ENCODE measurements around the gene TANC1. TPM values are rescaled to one million over a fixed set of nuclear protein-coding genes. Genes with fewer than 3 reads are reported as not detected.

The TANC1 gene
- total RNA-seq, 1 experiment from 2014 or later: 18.6 TPM

GRCh38 chr2:158960193-158960592, 8.2 kb upstream of the TANC1 start:
- DNase-seq (ENCODE audit: low spot score): no peak

DNA sequence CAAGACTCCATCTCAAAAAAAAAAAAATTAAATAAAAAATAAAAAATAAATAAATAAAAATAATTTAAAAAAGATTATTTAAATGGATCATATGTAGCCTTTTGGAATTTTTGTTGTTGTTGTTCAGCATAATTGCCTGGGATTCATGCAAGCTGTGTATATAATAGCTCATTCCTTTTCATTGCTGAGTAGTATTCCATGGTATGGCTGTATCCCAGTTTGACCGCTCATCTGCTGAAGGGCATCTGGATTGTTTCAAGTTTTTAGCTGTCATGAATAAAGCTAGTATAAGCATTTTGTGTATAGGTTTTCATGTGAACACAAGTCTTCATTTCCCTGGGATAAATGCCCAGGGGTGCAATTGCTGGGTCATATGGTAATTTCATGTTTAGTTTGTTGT, 6.4 kb upstream of the TANC1 start:
- DNase-seq (ENCODE audit: low spot score): no peak

DNA sequence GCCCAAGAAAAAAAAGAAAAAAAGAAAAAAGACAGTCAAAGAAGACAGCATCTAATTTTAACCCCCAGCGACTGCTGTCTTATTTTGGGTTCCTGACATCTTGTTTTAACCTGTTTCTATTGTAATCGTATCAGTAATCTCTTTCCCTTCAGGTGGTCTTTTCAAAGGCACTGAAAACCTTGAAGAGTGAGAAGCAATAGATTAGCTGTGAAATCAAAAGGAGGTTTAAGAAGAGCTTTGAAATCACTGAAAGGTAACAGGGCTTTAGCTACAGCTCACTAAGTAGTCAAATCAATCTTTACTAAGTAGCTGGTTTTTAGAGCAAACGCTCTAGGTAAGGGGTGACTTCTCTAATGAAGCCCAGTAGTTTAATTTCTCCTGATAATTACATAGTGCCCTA, 5.4 kb upstream of the TANC1 start:
- DNase-seq (ENCODE audit: low spot score): no peak

- no peak for DNase-seq (ENCODE audit: low spot score)
Observed at GRCh38 chr2:158965107-158965506, 3.3 kb upstream of the TANC1 start.

GRCh38 chr2:158965641-158966040, 2.8 kb upstream of the TANC1 start:
- no peak for DNase-seq (ENCODE audit: low spot score)

GRCh38 chr2:158966312-158966711, 2.1 kb upstream of the TANC1 start:
- DNase-seq (ENCODE audit: low spot score): no peak

DNA sequence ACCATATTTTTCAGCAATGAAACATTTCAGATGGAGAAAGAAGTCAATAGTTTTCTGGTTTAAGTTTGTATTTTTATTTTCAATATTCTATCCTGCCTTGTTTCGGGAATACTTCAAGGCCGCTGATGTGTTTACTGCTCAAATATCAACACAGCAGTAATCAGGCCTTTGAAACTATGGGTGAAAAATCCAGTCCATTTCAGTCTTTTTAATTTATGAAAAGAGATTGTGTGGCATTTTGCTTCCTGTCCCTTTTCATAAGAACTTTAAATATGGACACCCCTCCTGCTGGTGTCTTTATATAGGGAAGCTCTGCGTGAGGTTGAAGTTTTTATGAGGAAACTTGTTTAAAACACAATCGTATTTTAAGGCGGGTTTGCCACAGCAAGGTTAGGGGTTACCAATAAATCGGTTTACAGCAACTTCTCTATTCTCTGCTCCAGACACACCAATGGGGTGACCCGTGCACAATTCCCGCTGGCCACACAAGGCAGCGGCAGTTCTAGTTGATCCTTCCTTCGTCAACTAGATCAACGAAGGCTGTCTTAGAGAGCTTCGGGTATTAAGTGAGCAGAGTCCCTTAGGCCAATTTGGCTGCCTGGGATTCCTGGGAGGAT, 1.2 kb upstream of the TANC1 start:
- no peak for DNase-seq (ENCODE audit: low spot score)

DNA sequence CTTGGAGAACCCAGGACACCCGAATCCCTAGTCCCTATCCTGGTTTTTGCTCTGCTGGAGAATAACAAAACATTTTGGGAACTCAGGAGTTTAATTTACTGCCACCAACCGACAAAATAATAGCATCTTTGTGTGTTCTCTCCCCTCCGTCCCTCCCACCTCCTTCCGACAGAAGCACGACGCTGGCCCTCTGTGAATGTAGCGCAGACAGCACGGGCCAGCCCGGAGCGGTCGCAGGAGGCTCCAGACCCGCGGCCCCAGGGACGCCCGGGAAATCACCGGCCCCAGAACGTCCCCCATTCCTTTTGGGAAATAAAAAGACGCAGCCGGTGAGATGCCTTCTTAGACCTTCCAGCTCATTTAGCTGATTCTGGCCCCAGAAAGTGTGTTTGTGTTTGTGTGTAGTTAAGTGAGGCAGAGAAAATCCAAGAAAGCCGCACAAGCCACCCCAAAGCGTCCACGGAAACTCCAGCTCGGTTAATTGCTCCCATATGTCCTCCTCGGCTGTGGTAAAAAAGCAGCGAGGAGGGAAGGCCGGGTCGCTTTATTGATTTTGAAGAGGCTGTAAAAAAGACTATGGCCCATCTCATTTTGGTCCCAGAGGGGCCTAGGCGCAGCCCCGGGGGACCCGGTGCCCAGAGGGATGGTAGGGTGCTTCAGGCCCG, 577 bp upstream of the TANC1 start:
- DNase-seq (ENCODE audit: low spot score): peak; percentile 73

DNA sequence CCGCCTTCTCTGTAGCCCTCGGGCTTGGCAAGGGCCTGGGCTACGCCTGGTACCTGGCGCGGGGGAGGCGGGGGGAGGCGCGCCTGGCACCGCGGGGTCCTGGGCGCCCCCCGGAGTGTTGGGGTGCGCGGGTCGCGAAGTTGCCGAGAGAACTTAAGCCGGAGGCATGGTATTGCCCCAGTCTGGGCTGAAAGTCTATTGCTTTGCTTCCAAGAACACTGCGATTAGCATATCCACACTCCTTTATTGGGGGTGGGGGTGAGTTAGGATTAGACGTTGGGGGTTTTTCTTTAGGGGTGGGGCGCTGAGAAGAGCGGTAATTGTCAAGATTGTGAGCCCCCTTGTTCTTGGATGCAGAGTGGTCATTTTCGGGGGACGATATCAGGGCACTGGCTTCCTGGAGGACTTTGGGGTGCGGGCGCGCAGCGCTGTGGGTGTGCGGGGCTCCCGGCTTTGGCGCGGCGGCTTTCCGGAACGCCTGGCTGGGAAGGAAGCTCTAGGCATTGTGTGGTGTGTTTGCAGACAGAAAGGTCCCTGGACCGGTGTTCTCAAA, 798 bp downstream of the TANC1 start:
- DNase-seq (ENCODE audit: low spot score): no peak

- peak; percentile 60 for DNase-seq (ENCODE audit: low spot score)
Observed at GRCh38 chr2:158969715-158970240, 1.3 kb downstream of the TANC1 start.

DNA sequence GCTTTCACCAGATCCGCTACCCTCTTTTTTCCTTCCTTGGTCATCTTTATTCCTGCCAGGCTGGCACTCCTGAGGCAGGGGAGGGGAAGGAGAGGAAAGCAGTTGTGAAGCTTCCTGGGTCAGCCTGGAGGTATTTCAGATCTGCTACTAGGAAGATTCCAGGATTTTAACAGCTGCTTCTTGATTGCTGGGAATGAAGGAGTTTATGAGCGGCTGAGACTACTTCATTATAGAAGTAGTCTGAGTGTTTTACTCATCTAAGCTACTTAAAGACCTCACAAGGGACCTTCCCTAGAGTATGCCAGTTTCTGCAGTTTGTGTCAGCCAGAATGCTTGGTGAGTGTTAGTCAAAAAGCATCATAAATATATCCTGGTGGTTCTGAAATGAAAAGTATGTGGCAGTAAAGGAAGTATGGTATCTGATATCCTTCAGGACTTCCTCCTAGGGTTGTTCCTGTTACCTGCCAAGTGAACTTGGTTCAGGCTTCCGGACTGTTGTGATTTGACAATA, 1.9 kb downstream of the TANC1 start:
- peak; percentile 53 for DNase-seq (ENCODE audit: low spot score)

DNA sequence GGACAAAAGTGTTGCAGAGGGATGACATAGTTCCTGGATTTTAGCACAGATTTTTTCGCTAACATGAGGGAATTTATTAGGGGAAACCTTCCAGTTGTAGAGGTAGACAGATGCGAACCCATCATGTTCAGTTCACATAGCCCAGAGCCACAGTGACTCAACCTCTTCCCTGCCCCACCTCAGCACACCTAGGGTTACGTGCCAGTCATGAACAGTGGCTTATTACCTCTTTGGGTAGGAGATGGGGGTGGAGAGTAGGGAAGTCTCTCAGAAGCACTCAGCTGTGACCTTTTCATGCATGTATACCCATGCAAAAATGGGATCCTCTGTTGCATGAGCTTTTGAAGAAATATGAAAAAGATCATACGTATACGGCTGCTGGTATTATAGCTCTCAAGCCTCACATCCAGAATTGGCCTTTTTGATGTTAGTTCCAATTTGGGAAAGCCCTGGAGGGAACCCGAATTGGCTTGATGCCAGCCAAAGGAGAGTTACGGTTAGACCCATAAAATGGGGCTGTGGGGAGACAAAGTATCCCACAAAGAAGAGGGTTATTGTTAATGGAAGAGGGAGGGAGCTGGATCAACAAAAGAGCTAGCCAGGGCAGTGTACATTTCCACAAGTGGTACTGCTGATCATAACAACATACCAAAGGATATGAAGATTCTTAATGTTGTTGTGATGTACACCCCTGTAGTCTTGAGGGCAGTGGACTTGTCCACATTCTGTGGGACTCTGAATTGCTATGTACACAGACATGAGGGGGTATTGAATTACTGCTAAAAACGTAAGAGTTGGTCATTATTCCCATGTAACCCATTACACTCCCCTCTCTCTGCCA, 4.9 kb downstream of the TANC1 start:
- peak; percentile 57 for DNase-seq (ENCODE audit: low spot score)

DNA sequence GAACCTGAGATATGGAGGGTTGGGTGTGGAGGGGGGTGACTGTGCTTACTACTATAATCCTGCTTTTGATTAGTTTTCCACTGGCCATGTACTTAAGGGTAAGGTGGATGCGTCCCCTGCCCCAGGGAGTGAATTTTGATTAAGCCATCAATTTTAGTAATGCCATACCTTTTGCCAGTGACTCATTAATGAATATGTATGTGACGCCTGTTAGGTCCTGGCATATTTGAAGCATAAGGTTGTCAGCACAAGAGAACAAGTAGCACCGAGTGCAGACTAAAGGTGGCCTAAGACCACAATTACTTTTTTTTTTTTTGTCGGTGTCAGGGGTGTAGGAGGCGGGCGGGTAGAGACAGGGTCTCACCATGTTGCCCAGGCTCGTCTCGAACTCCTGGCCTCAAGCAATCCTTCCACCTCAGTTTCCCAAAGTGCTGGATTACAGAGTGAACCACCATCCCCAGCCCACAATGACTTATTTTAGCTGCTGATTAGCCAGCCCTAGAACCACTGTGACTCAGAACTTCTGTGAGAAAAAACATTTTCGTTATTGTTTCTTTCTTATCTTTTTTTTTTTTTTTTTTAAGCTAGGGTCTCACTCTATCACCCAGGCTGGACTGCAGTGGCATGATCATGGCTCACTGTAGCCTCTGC, 7.0 kb downstream of the TANC1 start:
- DNase-seq (ENCODE audit: low spot score): no peak

DNA sequence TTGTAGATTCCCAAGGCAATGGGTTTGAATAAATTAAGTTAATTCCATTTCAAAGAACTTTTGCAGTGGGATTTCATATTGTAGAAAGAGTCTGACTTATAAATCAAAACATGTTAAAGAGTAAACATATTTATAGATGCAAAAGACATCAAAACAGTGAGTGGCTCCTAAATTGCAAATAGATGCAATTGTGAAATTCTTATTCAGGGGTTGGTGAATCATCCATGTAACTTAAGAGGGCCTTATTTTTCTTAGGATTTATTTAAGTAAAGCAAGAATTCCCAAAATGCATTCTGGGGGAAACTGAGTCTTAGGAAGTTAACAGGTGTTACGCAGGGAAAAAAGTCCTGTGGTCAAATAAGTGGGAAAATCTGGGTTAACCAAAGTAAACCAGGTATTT, 11.3 kb downstream of the TANC1 start:
- no peak for DNase-seq (ENCODE audit: low spot score)

- no peak for DNase-seq (ENCODE audit: low spot score)
Observed at GRCh38 chr2:158984604-158985135, 16.2 kb downstream of the TANC1 start.

- no peak for DNase-seq (ENCODE audit: low spot score)
Observed at GRCh38 chr2:158988501-158988900, 20.1 kb downstream of the TANC1 start.

DNA sequence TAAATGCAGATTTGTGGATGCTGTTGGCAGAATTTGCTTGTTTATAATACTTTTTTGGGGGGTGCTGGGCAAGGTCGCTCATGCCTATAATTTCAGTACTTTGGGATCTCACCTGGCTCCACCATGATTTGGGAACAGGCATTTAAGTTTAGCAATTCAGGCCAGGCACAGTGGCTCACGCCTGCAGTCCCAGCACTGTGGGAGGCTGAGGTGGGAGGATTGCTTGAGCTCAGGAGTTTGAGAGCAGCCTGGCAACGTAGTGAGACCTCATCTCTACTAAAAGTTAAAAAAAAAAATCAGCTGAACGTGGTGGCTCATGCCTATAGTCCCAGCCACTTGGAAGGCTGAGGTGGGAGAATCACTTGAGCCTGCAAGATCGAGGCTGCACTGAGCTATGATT, 20.7 kb downstream of the TANC1 start:
- DNase-seq (ENCODE audit: low spot score): no peak

DNA sequence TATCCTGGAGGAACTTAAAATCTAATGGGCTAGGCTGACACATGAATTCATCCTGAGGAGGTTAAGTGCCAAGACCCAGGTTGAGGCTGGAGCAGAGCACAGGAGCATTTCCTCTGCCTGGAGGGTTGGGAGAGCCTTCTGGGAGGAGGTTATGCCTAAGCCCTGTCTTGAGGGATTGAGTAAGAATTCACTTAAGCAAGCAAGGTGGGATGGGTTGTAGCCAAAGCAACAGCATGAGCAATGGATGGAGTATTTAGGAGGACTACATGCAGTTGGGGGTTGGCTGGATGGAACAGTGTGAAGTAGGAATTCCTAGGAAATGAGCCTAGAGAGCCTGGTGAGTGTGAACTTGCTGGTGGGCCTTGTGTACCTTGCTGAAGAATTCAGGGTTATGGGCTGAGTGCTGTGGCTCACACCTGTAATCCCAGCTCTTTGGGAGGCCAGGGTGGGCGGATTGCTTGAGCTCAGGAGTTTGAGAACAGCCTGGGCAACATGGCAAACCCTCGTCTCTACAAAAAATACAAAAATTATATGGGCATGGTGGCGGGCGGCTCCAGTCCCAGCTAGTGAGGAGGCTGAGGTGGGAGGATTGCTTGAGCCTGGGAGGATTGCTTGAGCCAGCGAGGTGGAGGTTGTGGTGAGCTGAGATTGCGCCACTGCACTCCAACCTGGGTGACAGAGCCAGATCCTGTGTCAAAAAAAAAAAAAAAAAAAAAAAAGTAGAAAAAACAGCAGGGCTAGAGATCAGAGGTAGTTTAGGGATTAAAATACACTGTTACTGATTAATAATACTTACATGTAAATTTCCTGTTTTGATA, 22.2 kb downstream of the TANC1 start:
- no peak for DNase-seq (ENCODE audit: low spot score)

- DNase-seq (ENCODE audit: low spot score): no peak
Observed at GRCh38 chr2:158993030-158993429, 24.6 kb downstream of the TANC1 start.

Data from HT-29 (cell line).